ENCODE measurements around the gene XPR1. TPM values are rescaled to one million over a fixed set of nuclear protein-coding genes. Genes with fewer than 3 reads are reported as not detected.
"Not testable (repeated sequence)": the region's sequence is repeated elsewhere in the genome, so short reads cannot be mapped to it uniquely, and the experiment has no call there.

Gene XPR1
- total and polyA plus RNA-seq, 7 experiments from 2014 or later, result 5.4 to 19.7 (median 15.4) TPM

- ATAC-seq; POLR2A ChIA-PET; H3K9me3 ChIP-seq (ENCODE audit: control insufficient read depth in 2 of 3, low read length in 3 of 3); H3K4me3 ChIP-seq (ENCODE audit: low read length); H3K4me3 Mint-ChIP-seq; H3K27me3 Mint-ChIP-seq; H3K27me3 ChIP-seq (ENCODE audit: control insufficient read depth in 2 of 2, insufficient read depth in 2 of 2, low read length in 2 of 2); H3K36me3 ChIP-seq (ENCODE audit: control insufficient read depth in 2 of 3, insufficient read depth in 3 of 3, low read length in 3 of 3); H3K27ac ChIP-seq (ENCODE audit: low read depth, low read length); intact Hi-C loops (cut with micrococcal nuclease); H3K4me1 ChIP-seq (ENCODE audit: control insufficient read depth in 2 of 2, insufficient read depth in 2 of 2, low read length in 2 of 2); H3K36me3 Mint-ChIP-seq; H3K9me3 Mint-ChIP-seq; DNase-seq: not testable (repeated sequence)
- Mint-ChIP-seq H3K27ac (peak overlapping the region in 2 of 9 donors; percentile 14 to 54), H3K4me1 (peaks cover 3 to 20% (median 13%) of the 10 kb centered on the region in 7 donors)
- CTCF ChIA-PET, result interaction anchor here (0.7 kb wide), 1 partner anchor 1509 kb away, joined by 3 read pairs; no protein-coding TSS in a partner anchor
These were observed 226.3 kb downstream of the XPR1 start for GRCh38 chr1:180857947-180858725.

- H3K9me3 ChIP-seq (ENCODE audit: control insufficient read depth in 2 of 3, low read length in 3 of 3), result no peaks in the 10 kb centered on the region
- no peaks in the 10 kb centered on the region for H3K4me1 ChIP-seq (ENCODE audit: control insufficient read depth in 2 of 2, insufficient read depth in 2 of 2, low read length in 2 of 2)
- peaks cover 0 to 4% (median 3%) of the 10 kb centered on the region in 3 experiments for H3K36me3 ChIP-seq (ENCODE audit: control insufficient read depth in 2 of 3, insufficient read depth in 3 of 3, low read length in 3 of 3)
- no peaks in the 10 kb centered on the region for H3K27me3 ChIP-seq (ENCODE audit: control insufficient read depth in 2 of 2, insufficient read depth in 2 of 2, low read length in 2 of 2)
- ATAC-seq (no peak), DNase-seq (no peak)
- Mint-ChIP-seq H3K36me3 (peaks cover 0 to 12% (median 2%) of the 10 kb centered on the region in 5 donors), H3K27me3 (no peaks in the 10 kb centered on the region), H3K27ac (peak overlapping the region in 1 of 9 donors; percentile 54), H3K4me1 (peaks cover 0 to 9% (median 1%) of the 10 kb centered on the region in 7 donors), H3K4me3 (no peak overlapping the region), H3K9me3 (no peaks in the 10 kb centered on the region)
- H3K27ac ChIP-seq (ENCODE audit: low read depth, low read length), result no peak overlapping the region
- ChIA-PET CTCF (no interaction called here), POLR2A (no interaction called here)
- intact Hi-C loops (cut with micrococcal nuclease), result no loop called here
- no peak overlapping the region for H3K4me3 ChIP-seq (ENCODE audit: low read length)
These were observed 227.5 kb downstream of the XPR1 start for GRCh38 chr1:180859306-180859705.

- intact Hi-C loops (cut with micrococcal nuclease), result loop anchor here (5.0 kb wide), 3 partner anchors 83 to 307 kb away; partner anchors contain the start of gene XPR1 (in 2 of the 2)
- POLR2A ChIA-PET, result no interaction called here
- H3K27me3 Mint-ChIP-seq, result no peaks in the 10 kb centered on the region
- ATAC-seq (no peak), DNase-seq (no peak)
- CTCF ChIA-PET, result interaction anchor here (4.7 kb wide), 1 partner anchor 328 kb away, joined by 40 read pairs; no protein-coding TSS in a partner anchor
- no peaks in the 10 kb centered on the region for H3K9me3 Mint-ChIP-seq
- H3K36me3 Mint-ChIP-seq, result peaks cover 0 to 17% (median 5%) of the 10 kb centered on the region in 5 donors
- no peaks in the 10 kb centered on the region for H3K27me3 ChIP-seq (ENCODE audit: control insufficient read depth in 2 of 2, insufficient read depth in 2 of 2, low read length in 2 of 2)
- H3K4me3 ChIP-seq (ENCODE audit: low read length), result no peak overlapping the region
- peak overlapping the region in 6 of 9 donors; percentile 1 to 65 (median 42) for H3K27ac Mint-ChIP-seq
- H3K4me3 Mint-ChIP-seq, result no peak overlapping the region
- no peaks in the 10 kb centered on the region for H3K4me1 ChIP-seq (ENCODE audit: control insufficient read depth in 2 of 2, insufficient read depth in 2 of 2, low read length in 2 of 2)
- no peak overlapping the region for H3K27ac ChIP-seq (ENCODE audit: low read depth, low read length)
- no peaks in the 10 kb centered on the region for H3K9me3 ChIP-seq (ENCODE audit: control insufficient read depth in 2 of 3, low read length in 3 of 3)
- H3K36me3 ChIP-seq (ENCODE audit: control insufficient read depth in 2 of 3, insufficient read depth in 3 of 3, low read length in 3 of 3), result peaks cover 0 to 4% (median 3%) of the 10 kb centered on the region in 3 experiments
- H3K4me1 Mint-ChIP-seq, result peaks cover 0 to 4% (median 0%) of the 10 kb centered on the region in 7 donors
These were observed 228.7 kb downstream of the XPR1 start for GRCh38 chr1:180860535-180860934.

- H3K9me3 Mint-ChIP-seq, result no peaks in the 10 kb centered on the region
- H3K4me3 ChIP-seq (ENCODE audit: low read length), result no peak overlapping the region
- ChIA-PET POLR2A (interaction anchor here (2.0 kb wide), 1 partner anchor 346 kb away, joined by 5 read pairs; no protein-coding TSS in a partner anchor), CTCF (interaction anchor here (0.6 to 5.6 kb wide), 14 partner anchors 9 to 568 kb away, joined by 3 to 138 read pairs (median 6); no protein-coding TSS in a partner anchor)
- H3K4me1 Mint-ChIP-seq, result no peaks in the 10 kb centered on the region
- peaks cover 0 to 15% (median 6%) of the 10 kb centered on the region in 5 donors for H3K36me3 Mint-ChIP-seq
- H3K27ac Mint-ChIP-seq, result peak overlapping the region in 2 of 9 donors; percentile 45 to 56
- no peaks in the 10 kb centered on the region for H3K9me3 ChIP-seq (ENCODE audit: control insufficient read depth in 2 of 3, low read length in 3 of 3)
- no peaks in the 10 kb centered on the region for H3K27me3 Mint-ChIP-seq
- DNase-seq (no peak), ATAC-seq (no peak)
- no peaks in the 10 kb centered on the region for H3K27me3 ChIP-seq (ENCODE audit: control insufficient read depth in 2 of 2, insufficient read depth in 2 of 2, low read length in 2 of 2)
- H3K27ac ChIP-seq (ENCODE audit: low read depth, low read length), result no peak overlapping the region
- H3K36me3 ChIP-seq (ENCODE audit: control insufficient read depth in 2 of 3, insufficient read depth in 3 of 3, low read length in 3 of 3), result peaks cover 0 to 4% (median 3%) of the 10 kb centered on the region in 3 experiments
- intact Hi-C loops (cut with micrococcal nuclease), result loop anchor here (5.0 kb wide), 3 partner anchors 85 to 305 kb away; partner anchors contain the start of gene XPR1 (in 2 of the 2)
- no peaks in the 10 kb centered on the region for H3K4me1 ChIP-seq (ENCODE audit: control insufficient read depth in 2 of 2, insufficient read depth in 2 of 2, low read length in 2 of 2)
- no peak overlapping the region for H3K4me3 Mint-ChIP-seq
These were observed 230.5 kb downstream of the XPR1 start for GRCh38 chr1:180862305-180862704.

- Histone ChIP-seq H3K27ac (ENCODE audit: low read depth, low read length) (no peak overlapping the region), H3K4me3 (ENCODE audit: low read length) (no peak overlapping the region), H3K4me1 (ENCODE audit: control insufficient read depth in 2 of 2, insufficient read depth in 2 of 2, low read length in 2 of 2) (no peaks in the 10 kb centered on the region), H3K36me3 (ENCODE audit: control insufficient read depth in 2 of 3, insufficient read depth in 3 of 3, low read length in 3 of 3) (peaks cover 0 to 4% (median 3%) of the 10 kb centered on the region in 3 experiments), H3K27me3 (ENCODE audit: control insufficient read depth in 2 of 2, insufficient read depth in 2 of 2, low read length in 2 of 2) (no peaks in the 10 kb centered on the region), H3K9me3 (ENCODE audit: control insufficient read depth in 2 of 3, low read length in 3 of 3) (no peaks in the 10 kb centered on the region)
- Mint-ChIP-seq H3K4me3 (no peak overlapping the region), H3K4me1 (no peaks in the 10 kb centered on the region), H3K9me3 (no peaks in the 10 kb centered on the region), H3K36me3 (peaks cover 0 to 15% (median 6%) of the 10 kb centered on the region in 5 donors), H3K27me3 (no peaks in the 10 kb centered on the region), H3K27ac (no peak overlapping the region)
- DNase-seq (peak in 6 of 9 donors; percentile 8 to 51 (median 36)), ATAC-seq (peak; percentile 36)
- ChIA-PET POLR2A (interaction anchor here (0.6 to 2.0 kb wide), 2 partner anchors 297 to 347 kb away, joined by 3 to 5 read pairs; no protein-coding TSS in a partner anchor), CTCF (interaction anchor here (0.5 to 5.6 kb wide), 14 partner anchors 10 to 567 kb away, joined by 3 to 138 read pairs (median 4); no protein-coding TSS in a partner anchor)
- intact Hi-C loops (cut with micrococcal nuclease), result loop anchor here (5.0 kb wide), 3 partner anchors 86 to 304 kb away; partner anchors contain the start of gene XPR1 (in 2 of the 2)
These were observed 231.4 kb downstream of the XPR1 start for GRCh38 chr1:180863158-180863775.

- CTCF ChIA-PET, result interaction anchor here (1.0 kb wide), 2 partner anchors 260 to 284 kb away, joined by 7 to 10 read pairs; no protein-coding TSS in a partner anchor
- Mint-ChIP-seq H3K27me3 (no peaks in the 10 kb centered on the region), H3K4me3 (no peak overlapping the region), H3K27ac (peak overlapping the region in 1 of 9 donors; percentile 15), H3K4me1 (peaks cover 0 to 5% (median 0%) of the 10 kb centered on the region in 7 donors), H3K36me3 (peaks cover 0 to 31% (median 5%) of the 10 kb centered on the region in 5 donors), H3K9me3 (peaks cover 0 to 1% (median 0%) of the 10 kb centered on the region in 11 donors)
- DNase-seq (peak in 3 of 9 donors; percentile 5 to 19 (median 10)), ATAC-seq (no peak)
- H3K27ac ChIP-seq (ENCODE audit: low read depth, low read length), result no peak overlapping the region
- POLR2A ChIA-PET, result no interaction called here
- no peaks in the 10 kb centered on the region for H3K4me1 ChIP-seq (ENCODE audit: control insufficient read depth in 2 of 2, insufficient read depth in 2 of 2, low read length in 2 of 2)
- no peaks in the 10 kb centered on the region for H3K9me3 ChIP-seq (ENCODE audit: control insufficient read depth in 2 of 3, low read length in 3 of 3)
- no peaks in the 10 kb centered on the region for H3K27me3 ChIP-seq (ENCODE audit: control insufficient read depth in 2 of 2, insufficient read depth in 2 of 2, low read length in 2 of 2)
- peaks cover 0 to 15% (median 0%) of the 10 kb centered on the region in 3 experiments for H3K36me3 ChIP-seq (ENCODE audit: control insufficient read depth in 2 of 3, insufficient read depth in 3 of 3, low read length in 3 of 3)
- H3K4me3 ChIP-seq (ENCODE audit: low read length), result no peak overlapping the region
- intact Hi-C loops (cut with micrococcal nuclease), result loop anchor here (1.0 to 10.0 kb wide), 7 partner anchors 103 to 365 kb away; no protein-coding TSS in a partner anchor
These were observed 250.1 kb downstream of the XPR1 start for GRCh38 chr1:180881806-180882509.

Measured in naive thymus-derived CD4-positive, alpha-beta T cell (primary cell).